ENCODE data around the gene LEKR1.

- TF ChIP-seq POLR2A (IDR thresholded peaks at IDR 0.05; ENCODE audit: low read length) (no peak), GATA1 (IDR thresholded peaks at IDR 0.05; ENCODE audit: low read depth, low read length) (no peak)
Measured at GRCh38 chr3:156859578-156859977, 33.4 kb downstream of the LEKR1 start.

Data from erythroblast (primary cell).